ENCODE data around the gene ACSF2. TPM values are rescaled to one million over a fixed set of nuclear protein-coding genes. Genes with fewer than 3 reads are reported as not detected.
A peak's percentile ranks its signal among the peaks of the same experiment; 100 is the strongest.

ACSF2 gene
- total and polyA plus RNA-seq, 8 donors = 8.5 to 61.2 (median 22.5) TPM

DNA sequence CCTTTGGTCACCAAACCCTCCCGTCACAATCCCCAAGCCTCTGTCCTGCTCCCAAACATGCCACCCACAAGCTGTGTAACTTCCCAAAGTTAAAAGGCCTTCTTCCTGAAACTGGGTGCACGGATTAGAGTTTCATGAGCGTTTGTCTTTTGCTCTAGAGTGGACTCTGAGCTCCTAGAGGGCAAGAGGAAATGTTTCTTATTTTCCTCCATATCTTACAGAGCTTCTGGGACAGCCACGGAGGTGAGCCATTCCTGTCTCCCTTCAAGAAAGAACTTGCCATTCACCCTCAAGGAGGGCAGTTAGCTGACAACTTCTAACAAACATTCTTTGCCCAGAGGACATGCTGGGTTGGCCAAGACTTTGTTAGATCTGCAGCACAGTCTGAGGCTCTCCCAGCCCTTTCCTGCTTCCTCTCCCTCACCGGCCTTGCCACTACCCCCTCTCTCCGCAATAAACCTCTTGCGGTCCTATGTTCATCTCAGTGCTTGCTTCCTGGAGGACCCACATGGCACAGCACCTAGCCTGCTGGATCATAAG, 79.6 kb downstream of the ACSF2 start:
- no peak overlapping the region for H3K4me3 ChIP-seq
- H3K36me3 ChIP-seq = no peaks in the 10 kb centered on the region
- H3K27ac ChIP-seq = no peak overlapping the region
- peaks cover 0 to 4% (median 0%) of the 10 kb centered on the region in 3 donors for H3K4me1 ChIP-seq
- FAIRE-seq (no peak), DNase-seq (no peak), ATAC-seq (no peak)
- H3K27me3 ChIP-seq = no peaks in the 10 kb centered on the region
- 60 to 71% methylated on average over 7 of the region's 7 CpGs for WGBS, 2 donors
- TF ChIP-seq, protein P1, sequence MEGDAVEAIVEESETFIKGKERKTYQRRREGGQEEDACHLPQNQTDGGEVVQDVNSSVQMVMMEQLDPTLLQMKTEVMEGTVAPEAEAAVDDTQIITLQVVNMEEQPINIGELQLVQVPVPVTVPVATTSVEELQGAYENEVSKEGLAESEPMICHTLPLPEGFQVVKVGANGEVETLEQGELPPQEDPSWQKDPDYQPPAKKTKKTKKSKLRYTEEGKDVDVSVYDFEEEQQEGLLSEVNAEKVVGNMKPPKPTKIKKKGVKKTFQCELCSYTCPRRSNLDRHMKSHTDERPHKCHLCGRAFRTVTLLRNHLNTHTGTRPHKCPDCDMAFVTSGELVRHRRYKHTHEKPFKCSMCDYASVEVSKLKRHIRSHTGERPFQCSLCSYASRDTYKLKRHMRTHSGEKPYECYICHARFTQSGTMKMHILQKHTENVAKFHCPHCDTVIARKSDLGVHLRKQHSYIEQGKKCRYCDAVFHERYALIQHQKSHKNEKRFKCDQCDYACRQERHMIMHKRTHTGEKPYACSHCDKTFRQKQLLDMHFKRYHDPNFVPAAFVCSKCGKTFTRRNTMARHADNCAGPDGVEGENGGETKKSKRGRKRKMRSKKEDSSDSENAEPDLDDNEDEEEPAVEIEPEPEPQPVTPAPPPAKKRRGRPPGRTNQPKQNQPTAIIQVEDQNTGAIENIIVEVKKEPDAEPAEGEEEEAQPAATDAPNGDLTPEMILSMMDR (IDR thresholded peaks at IDR 0.05) = no peak
- H3K9me3 ChIP-seq = no peaks in the 10 kb centered on the region
- intact Hi-C loops (cut with DNase I) = no loop called here

DNA sequence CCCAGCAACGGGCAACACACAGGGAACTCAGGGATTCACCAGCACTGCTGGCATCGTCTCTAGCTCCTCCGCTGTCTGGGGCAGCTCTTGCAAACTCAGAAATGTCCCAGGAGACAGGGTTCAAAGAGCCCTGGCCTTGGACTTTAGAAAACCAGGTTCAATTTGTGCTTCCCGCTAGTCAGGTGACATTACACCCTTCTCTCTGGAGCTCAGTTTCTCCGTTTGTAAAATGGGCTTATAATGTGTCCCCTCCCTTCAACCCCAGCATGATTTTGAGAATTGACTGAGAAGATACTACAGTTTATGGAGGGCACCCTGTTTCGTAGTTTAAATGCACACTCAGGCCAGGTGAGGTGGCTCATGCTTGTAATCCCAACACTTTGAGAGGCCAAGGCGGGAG, 80.3 kb downstream of the ACSF2 start:
- Histone ChIP-seq H3K9me3 (no peaks in the 10 kb centered on the region), H3K36me3 (no peaks in the 10 kb centered on the region), H3K4me3 (no peak overlapping the region), H3K4me1 (peaks cover 0 to 4% (median 0%) of the 10 kb centered on the region in 3 donors), H3K27me3 (no peaks in the 10 kb centered on the region), H3K27ac (no peak overlapping the region)
- WGBS, 2 donors = 74 to 81% methylated on average over 7 of the region's 7 CpGs
- FAIRE-seq (no peak), DNase-seq (no peak), ATAC-seq (no peak)
- intact Hi-C loops (cut with DNase I) = no loop called here
- TF ChIP-seq, protein P1 (IDR thresholded peaks at IDR 0.05) = no peak

DNA sequence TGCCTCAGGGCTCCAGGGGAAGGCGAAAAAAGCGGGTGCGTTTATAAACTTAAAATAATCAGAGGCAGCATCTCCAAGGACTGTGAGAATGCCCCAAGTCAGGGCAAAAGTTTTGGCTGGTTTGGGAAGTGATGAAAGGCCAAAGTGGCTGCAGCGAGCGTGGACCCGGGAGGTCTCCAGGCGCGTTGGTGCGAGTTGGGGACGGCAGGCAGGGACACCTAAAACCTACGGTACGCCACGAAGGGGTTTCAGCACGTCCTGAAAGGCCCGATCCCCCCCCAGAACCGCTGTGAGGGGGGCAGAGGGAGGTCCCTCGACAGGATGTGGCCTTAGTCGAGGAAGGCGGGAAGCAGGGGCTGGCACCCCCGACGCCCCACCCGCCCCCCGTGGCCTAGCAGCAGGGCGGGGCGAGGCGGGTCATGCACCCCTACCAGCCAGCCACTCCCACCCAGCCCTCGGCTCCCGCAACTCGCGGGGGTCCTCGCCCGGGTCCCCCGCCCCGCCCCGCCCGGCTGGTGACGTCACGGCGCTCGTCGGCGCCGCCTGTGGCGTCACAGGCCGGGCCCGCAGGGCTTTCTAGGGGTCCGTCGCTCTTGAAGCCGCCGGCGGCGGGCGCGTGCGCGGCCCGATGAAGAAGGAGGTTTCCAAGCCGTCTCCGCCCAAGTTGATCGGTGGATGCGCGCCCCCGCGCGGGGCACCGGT, 82.0 kb downstream of the ACSF2 start, which contains the start of gene MYCBPAP:
Gene MYCBPAP, plus strand, starts transcription at position 569 of the 702 bp plus-strand sequence. CDS start 236 bp downstream, outside the sequence.
- peak; percentile 81 to 90 (median 83) for ATAC-seq
- Histone ChIP-seq H3K4me3 (peak within 1 kb of the TSS; percentile 49 to 54 (median 52)), H3K4me1 (peaks cover 0 to 4% (median 0%) of the 10 kb centered on the region in 3 donors), H3K36me3 (no peaks in the 10 kb centered on the region), H3K27me3 (no peaks in the 10 kb centered on the region), H3K27ac (peak within 1 kb of the TSS in 3 of 4 donors; percentile 45 to 56 (median 50)), H3K9me3 (no peaks in the 10 kb centered on the region)
- FAIRE-seq = no peak
- intact Hi-C loops (cut with DNase I) = no loop called here
- TF ChIP-seq, protein P1 (IDR thresholded peaks at IDR 0.05) = no peak
- DNase-seq = peak; percentile 64 to 90 (median 74)
- WGBS, 2 donors = 17 to 19% methylated on average over 53 to 65 of the region's 66 CpGs

DNA sequence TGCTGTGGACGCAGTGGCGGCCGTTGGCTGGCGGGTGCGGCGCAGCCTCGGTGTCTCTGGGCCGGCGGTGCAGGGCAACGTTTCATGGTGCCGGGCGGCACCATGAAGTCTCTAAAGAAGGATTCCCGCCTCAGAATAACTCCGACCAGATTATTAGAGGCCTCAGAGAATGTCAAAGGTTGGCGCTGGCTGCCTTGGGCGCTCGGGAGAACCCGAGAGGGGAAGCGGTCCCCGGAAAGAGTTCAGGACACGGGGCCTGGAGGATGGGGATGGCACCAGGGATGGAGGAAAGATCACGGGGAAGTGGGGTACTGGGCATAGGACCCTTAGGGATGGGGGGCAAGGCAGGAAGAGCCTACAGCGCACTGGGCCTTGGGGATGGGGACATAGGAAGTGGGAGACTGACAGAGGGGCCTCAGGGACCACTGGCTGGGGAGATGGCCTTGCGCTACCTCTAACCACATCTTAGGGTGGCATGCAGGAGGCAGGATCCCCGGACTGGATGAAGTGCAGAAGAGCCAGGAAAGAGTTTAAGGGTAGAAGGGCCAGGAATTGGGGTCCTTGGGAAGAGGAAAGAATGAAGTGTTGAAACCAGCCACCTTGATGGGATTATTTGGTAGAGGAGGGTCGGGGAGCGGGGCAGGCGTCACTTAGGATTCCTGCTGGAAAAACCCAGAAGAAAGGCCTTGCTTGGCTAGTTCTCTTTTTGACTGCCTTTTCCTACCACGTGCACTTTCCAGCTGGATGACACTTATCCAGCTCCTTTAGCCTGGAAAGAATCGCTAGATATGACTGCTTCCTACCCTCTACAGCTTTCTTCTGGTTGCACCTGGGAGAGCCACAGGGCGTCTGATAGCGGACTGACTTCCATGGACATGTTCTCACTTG, 82.8 kb downstream of the ACSF2 start:
- Histone ChIP-seq H3K36me3 (no peaks in the 10 kb centered on the region), H3K4me3 (peak overlapping the region; percentile 49 to 54 (median 52)), H3K4me1 (peaks cover 0 to 6% (median 4%) of the 10 kb centered on the region in 3 donors), H3K27me3 (no peaks in the 10 kb centered on the region), H3K9me3 (no peaks in the 10 kb centered on the region), H3K27ac (peak overlapping the region in 3 of 4 donors; percentile 45 to 56 (median 50))
- intact Hi-C loops (cut with DNase I) = no loop called here
- TF ChIP-seq, protein P1 (IDR thresholded peaks at IDR 0.05) = no peak
- FAIRE-seq (no peak), ATAC-seq (peak in 1 of 4 donors; percentile 23), DNase-seq (peak in 1 of 6 donors; percentile 35)
- 49 to 50% methylated on average over 32 of the region's 32 CpGs for WGBS, 2 donors
